Stimulated activated CD8-positive, alpha-beta memory T cell treated with anti-CD3 and anti-CD28 coated beads, Interleukin-7, amount 100 ng/mL, for 24 hours (primary cell): ENCODE measurements around the gene CFAP100.

Experiments
- DNase-seq: peaks from one replicate; pipeline ENCODE4 v3.0.0-alpha.2; 2020; ENCODE audit warnings: low read depth

CFAP100 gene

DNA sequence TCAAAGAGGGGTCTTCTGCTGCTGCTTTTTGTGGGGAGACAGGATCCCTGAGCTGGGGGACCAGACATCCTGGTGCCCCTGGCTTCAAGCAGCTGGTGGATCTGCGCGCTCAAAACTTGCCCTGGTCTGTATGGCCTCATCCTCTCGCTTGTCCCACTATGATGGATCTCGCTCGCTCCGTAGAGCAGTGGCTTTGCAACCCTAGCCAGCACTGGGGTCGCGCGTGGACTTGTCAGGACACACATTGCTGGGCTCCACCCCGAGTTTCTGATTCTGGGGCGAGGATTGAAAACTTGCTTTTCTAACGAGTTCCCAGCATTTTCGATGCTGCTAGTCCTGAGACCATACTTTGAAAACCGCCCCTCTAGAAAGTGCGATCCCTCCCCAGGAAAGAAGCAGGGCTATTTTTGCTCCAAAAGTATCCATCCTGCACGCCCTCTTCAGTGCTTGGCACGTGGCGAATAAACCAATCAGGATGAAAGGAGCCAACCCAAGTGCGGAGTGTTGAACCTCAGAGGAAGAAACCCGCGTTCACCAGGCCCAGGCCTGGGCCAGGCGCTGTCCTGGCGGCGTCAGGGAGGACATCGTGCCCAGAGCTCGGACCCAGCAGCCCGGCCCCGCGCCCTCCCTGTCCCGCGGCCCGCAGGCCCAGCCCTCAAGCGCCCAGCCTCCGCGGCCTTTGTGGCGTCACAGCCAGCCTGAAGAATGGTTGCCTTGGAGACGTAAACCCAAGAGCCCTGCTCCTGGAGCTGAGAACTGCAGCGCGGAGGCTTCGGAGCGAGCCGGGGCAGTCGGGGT is at the start of gene CFAP100:
TSS of gene CFAP100 (plus strand) at position 731 of the 798 bp plus-strand sequence. CDS start 1,092 bp downstream, outside the sequence.
- no peak for DNase-seq

DNA sequence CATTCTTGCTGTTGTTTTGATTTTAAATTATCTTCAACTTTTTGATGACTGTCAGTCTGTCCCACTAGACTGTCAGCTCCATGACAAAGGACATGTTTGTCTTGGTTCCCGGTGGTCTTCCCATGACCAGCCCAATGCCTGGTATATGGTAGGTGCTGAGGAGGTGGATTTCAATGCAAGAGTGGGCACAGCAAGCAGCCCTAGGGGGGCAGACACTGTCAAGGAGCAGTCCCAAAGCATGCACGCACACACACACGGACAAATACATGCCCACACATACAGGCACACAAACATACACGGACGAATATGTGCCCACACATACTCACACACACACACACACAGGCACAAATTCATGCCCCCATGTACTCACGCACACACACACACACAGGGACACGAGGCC is 49.5 kb upstream of the CFAP100 start:
- DNase-seq, result no peak

GRCh38 chr3:126345641-126346460 is 48.9 kb upstream of the CFAP100 start:
- no peak for DNase-seq

- no peak for DNase-seq
Measured at GRCh38 chr3:126346466-126346865, 48.2 kb upstream of the CFAP100 start.

- no peak for DNase-seq
Measured at GRCh38 chr3:126347543-126348161, 47.1 kb upstream of the CFAP100 start.

GRCh38 chr3:126348308-126348920 is 46.3 kb upstream of the CFAP100 start:
- DNase-seq, result no peak

DNA sequence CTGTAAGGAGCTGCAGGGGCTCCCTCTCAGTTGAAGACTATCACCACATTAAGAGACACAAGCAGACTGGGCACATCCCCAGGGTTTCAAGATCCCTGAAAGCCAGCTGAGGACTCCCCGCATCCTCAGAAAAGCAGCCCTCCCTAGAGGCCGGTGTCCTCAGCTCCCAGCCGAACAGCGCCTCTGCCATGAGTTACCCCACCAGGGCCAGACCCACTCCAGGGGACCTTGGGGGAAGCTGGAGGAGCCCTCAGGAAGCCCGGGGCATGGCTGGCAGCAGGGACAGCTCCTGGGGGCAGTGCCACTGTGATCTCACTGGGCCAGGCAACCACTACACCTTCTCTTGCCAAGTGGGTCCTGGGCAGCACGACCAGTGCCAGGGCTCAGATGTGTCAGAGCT is 45.6 kb upstream of the CFAP100 start:
- no peak for DNase-seq

DNA sequence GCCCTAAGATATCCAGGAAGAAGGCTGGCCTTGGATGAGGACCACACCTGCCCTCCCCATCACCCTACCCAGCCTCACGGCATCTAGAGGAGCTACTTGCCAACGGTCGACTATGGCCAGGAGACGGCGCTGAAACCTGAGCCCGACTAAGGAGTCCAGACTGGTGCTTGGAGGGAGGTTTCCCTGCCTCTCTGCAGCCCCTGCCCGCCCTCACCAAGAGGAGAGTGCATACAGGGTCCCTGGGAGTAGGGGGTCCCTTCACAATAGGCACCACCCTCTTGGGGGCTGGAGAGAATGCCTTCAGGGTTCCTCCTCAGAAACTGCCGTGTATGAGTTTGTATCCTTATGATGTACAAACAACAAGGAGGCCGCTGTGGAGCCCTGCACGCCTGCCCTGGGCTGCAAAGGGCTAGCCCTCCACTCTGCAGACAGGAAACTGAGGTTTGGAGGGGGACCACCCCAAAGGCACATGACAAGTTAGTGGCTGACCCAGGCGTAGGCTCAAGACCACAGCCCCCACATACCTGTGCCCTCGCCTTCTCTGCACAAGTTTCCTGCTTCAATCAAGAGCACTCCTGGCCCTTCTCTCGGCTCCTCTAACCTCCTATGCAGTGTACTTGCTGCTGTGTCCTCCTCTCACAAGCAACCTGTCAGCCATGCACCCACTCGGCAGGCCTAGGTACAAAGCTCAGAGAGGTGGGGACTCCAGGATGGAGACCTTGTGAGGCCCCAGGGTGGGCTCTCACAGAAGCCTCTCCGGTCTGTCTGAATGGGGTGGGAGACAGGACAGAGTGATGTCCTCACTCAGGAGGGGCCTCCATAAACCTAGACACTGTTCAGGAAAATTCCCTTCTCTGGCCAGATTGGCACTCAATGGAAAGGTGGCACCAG is 44.9 kb upstream of the CFAP100 start:
- no peak for DNase-seq

- DNase-seq, result no peak
Measured at GRCh38 chr3:126350502-126351085, 44.1 kb upstream of the CFAP100 start.

DNA sequence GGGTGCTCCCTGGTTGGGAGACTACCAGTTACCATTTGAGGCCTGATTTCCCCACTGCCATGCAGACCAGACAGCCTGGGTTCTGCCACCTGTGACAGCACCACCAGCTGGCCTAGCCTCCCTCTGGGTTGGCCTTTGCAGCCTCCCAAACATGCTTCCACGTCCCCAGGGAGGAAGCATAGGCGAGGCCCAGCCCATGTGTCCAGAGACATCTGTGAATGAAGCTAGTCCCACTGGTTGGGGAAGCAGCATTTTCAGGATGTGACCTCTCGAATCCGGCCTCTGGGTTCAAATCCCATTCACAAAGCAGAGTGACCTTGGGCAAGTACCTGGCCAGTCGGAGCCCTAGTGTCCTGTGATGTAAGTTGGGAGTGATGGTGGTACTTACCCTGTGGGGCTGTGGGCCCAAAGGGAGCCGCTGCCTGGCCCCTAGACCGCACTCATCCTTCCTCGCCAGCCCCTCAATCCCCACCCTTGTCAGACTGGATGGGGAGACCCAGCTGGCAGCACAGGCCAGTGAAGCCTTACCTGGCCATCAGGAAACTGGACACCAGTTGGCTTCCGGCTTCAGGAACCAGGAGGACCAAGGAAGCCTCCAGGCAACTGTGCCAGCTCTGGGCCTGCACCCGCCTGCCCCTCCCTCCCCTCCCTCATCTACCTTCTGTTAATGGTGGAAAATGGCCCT is 43.5 kb upstream of the CFAP100 start:
- DNase-seq, result no peak

- no peak for DNase-seq
Measured at GRCh38 chr3:126351771-126352475, 42.8 kb upstream of the CFAP100 start.

DNA sequence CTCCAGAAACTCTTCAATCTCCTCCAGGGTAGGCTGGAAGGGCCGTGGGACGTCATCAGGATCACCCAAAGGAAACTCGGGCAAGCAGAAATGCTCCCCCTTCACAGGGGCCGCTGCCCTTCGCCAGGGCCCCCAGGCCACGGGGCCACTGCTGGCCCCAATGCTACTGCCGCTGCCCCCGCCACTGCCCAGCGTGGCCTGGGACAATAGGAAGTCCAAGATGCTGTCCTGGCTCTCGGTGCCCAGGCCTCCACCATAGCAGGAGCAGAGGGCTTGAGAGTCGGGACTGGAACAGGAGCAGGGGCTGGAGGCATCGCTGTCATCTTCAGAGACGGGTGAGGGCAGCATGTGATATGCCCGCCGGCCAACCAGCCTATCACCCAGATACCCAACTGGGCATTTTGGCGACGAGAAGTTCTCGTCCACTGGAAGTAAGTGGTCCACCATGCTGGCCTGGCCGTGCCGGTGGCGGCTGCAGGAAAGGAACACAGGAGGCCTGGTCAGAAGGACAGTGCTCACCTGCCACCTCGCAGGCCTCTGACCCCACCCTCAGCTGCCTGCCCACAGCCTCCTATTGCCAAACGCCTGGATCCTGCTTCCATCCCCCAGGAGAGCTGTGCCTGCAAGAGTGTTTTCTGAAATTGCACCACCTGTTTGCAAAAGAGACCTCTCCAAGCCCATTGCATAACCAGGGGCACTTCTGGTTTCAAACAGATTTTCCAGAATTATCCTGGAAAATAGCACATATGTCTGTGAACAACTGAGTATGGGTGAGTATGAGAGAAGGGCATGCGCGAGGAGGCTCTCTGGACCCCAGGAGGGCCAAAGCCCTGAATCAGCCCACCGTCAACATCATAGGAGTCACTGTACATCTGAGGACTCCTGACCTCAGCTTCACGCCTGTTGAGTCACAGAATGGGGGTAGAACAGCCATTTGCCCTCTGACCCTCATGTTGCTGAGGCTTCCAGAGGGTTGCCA is 41.9 kb upstream of the CFAP100 start:
- no peak for DNase-seq

- no peak for DNase-seq
Measured at GRCh38 chr3:126353694-126354321, 40.9 kb upstream of the CFAP100 start.

- DNase-seq, result no peak
Measured at GRCh38 chr3:126354776-126355175, 39.9 kb upstream of the CFAP100 start.

GRCh38 chr3:126355251-126355650 is 39.5 kb upstream of the CFAP100 start:
- DNase-seq, result no peak

DNA sequence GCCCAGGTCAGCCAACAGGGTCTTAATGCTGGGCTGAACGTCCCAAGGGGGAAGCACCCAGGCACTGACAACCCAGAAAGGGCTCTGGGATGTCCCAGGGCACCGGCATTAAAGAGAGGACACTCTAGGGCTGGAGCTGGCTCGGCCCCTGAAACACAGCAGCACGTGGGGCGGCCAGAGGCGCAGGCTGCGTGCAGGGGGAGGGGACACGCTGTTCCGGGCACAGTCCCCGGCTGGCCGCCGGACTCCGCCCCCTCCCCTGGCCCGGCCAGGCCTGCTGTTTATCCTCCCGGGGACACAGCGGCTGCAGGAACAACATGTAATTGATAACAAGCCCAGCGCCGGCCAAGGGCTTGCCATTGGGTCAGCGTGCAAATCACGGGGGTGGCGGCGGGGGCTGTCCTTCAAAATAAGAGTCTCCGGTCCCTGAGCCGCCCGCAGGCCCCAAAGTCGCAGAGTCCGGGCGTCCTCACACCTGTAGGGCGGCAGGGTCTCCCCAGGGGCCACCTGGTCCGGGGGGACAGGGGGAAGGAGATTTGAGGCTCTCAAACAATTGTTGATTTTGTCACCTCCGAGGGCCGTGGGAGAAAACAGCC is 38.8 kb upstream of the CFAP100 start:
- DNase-seq, result no peak
